HG03354 (cell line): Measurements from ENCODE around the gene SMAD3.
"Not testable (repeated sequence)": the region's sequence is repeated elsewhere in the genome, so short reads cannot be mapped to it uniquely, and the experiment has no call there.

Experiments
- ATAC-seq: cut with Tn5 transposase; IDR thresholded peaks from one replicate; pipeline ENCODE4 v1.9.1; 2021; ENCODE audit warnings: mild to moderate bottlenecking; ENCODE audit not compliant: unreplicated experiment, poor library complexity, severe bottlenecking

The SMAD3 gene

DNA sequence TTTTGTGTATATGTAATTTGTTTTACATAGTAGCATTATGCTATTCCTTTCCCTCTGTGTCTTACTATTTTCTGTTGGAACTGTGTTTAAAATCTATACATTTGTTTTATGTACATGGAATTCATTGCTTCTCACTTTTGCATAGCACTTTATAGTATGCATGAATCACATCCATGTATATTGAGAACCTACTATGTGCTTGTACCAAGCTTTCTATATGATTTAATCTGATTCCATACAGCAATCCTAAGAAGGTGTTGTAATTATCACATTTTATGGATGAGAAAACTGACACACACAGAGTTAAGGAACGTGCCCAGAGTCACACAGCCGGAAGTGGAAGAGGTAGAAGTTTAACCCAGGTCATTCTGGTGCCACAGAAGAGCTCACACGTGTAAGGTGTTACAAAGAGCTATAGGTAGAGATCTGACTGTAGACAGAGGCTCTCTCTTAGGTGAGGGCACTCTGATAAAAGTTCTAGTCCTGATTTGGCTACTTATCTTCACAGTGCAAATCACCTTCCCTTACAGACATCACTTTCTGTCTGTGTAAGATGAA is 3.5 kb upstream of the SMAD3 start:
- no peak for ATAC-seq

DNA sequence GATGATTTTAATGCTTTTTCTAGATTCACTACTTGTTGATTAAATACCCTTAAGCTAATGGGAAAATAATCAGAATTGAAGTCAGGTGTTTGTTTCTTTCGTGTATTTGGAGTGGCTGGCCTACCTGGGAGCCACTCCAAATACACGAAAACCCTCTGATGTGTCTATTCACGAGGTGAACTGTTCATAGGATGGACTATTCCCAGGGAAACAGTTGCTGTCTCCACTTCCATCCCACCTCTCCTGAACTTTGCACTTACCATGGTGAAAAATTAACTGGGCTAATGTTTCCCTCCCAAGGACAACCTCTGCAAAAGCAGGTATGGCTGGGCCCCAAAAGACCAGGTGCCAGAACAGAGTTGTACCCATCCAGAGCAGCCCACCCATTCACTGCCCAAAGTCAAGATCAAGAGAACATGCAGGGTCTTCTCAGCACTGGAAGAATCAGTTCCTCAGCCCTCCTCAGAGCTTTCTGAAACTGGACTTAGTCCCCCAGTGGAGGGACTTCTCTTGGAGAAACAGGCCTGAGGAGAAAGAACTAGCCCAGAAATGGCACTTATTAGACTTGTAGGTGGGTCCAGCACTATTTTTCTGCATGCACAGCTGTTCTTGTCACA is 2.9 kb upstream of the SMAD3 start:
- no peak for ATAC-seq

DNA sequence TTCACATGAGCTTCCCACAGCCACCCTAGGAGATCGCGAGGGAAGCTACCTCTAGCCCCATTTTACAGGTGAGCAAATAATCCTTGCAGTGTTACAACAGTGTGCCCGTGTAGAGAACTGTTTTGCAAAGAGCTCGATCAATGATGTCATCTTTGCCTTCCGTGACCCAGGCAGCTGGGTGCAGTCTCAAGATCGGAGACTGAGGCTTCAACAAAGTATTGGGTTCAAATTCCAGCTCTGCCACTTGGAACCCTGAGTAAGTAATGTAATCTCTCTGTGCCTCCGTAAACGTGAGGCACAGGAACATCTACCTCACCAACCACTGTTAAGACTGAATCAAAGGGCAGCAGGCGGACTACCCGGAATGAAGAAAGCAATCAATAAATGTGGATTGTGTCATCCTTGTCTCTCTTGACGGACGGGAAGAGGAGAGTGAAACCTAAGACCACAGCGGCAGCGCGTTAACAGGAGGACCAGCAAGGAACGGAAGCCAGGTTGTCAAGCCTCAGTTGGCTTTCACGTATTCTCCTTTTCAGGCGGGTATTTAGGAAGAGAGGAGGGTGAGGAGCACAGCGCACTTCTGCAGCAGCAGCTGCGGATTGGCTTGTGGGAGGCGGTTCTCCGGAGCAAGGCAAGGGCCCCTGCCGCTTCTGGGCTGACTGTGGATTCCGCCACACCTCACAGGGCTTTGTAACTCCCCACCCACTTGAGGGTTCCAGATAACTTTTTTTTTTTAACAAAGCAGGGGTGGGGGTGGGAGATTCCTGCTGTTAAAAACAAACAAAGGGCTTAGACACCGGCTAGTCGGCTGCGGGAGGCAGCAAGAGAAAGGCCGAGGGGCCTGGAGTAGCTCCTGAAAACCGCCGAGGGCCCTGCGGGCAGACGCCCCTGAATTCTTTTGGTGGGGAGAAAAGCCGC is 1.5 kb upstream of the SMAD3 start:
- no peak for ATAC-seq

DNA sequence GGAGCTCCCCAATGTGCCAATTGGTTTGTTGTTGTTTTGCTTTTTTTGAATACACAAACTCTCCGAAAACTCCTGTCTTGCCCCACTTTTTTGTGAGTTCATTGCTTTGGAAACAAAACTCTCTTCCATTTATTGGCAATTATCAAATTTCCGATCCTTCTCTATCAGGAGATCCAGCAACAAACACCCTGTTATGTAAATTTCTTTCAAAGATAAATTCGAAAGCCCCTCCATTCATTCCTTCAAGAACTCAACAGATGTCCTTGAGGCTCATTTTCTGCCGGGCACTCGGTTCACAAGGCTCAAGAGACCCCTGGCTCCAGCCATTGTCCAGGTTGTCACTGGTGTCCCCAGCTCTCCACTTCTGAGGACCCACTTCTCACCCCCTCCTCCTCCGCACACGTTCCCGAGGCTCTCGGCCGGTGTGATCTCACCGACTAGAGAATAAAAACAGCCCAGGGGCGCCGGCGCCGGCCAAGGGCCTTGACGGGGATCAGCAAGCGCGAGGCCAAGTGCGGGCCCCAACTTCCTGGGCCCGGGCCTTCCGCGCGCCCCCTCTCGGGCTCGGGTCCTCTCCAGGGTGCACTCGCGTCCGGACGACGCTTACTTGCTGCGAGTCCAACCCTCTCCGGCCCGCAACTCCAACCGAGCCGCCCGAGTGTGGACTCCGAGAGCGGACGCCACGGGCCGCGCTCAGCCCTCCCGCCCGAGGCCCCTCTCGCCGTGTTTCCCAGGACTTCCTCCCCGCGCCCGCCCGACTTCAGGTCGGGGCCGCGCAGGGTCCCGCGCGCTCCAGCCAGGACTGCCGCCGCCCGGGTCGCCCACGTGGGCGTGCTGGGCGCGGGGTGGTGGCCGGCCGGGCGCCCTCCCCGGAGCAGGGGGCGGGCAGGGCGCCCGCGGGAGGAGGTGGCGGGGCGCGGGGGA is 533 bp upstream of the SMAD3 start:
- ATAC-seq, result peak; percentile 24

DNA sequence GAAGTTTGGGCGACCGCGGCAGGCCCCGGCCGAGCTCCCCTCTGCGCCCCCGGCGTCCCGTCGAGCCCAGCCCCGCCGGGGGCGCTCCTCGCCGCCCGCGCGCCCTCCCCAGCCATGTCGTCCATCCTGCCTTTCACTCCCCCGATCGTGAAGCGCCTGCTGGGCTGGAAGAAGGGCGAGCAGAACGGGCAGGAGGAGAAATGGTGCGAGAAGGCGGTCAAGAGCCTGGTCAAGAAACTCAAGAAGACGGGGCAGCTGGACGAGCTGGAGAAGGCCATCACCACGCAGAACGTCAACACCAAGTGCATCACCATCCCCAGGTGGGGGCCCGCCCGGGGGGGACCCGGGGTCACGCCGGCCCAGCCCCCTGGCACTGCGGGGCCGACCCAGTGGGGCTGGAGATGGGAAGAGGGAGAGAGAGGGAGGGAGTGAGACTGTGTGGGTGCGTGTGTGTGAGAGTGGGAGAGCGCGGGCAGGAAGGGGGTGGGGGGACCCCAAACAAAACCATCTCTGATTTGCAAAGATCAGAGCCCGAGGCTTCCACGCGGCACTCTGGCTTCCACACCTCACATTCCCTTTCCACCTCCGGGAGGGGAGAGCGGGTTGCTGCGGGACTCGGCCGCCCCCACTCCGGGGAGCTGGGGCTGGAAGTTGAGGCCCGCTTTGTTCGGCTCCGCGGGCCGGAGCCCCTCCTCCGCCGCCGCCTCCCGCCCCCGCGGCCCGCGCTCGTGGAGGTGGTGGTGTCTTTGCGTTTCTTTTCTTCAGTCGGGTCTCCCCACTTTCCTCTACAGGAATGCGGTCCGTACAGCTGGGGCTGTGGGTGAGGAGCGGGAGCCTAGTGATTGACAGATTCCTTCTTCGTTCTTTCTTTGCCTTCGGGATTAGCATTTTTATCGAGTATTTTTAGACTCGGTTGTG is 898 bp downstream of the SMAD3 start:
- peak; percentile 4 for ATAC-seq

DNA sequence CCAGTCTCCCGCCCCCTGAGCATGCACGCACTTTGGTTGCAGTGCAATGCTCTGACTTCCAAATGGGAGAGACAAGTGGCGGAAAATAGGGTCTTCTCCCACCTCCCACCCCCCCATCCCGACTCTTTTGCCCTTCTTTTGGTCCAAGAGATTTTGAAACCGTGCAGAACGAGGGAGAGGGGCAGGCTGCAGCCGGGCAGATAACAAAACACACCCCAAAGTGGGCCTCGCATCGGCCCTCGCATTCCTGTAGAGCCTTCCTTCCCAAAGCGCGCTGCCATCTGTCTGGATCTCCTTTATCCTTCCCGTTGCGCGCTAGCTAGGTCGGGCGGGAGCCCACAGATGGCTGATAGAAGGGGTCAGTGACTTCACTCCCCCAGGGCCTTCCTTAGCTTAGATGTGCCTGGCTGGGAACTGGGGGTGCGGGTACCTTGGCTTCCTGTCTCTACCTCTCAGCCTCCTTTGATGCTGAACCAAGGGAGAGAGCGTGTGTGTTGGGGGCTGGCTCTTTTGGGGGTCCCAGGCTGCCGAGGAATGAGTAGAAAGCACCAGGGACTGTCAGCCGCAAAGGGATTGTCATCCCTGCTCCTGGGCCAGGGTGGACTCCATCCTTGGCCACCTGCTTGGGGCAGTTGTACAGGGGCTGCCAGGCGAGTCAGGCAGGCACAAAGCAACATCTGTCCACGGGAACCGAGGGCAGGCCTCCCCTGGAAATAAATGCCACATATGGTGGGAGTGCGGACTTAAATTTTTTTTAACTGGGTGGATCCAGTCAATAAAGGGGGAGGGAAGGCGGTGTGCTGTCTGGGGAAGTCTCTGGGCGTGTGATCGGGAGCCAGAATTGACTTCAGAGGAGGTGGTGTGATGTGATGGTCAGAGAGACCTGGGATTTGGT is 1.8 kb downstream of the SMAD3 start:
- no peak for ATAC-seq

DNA sequence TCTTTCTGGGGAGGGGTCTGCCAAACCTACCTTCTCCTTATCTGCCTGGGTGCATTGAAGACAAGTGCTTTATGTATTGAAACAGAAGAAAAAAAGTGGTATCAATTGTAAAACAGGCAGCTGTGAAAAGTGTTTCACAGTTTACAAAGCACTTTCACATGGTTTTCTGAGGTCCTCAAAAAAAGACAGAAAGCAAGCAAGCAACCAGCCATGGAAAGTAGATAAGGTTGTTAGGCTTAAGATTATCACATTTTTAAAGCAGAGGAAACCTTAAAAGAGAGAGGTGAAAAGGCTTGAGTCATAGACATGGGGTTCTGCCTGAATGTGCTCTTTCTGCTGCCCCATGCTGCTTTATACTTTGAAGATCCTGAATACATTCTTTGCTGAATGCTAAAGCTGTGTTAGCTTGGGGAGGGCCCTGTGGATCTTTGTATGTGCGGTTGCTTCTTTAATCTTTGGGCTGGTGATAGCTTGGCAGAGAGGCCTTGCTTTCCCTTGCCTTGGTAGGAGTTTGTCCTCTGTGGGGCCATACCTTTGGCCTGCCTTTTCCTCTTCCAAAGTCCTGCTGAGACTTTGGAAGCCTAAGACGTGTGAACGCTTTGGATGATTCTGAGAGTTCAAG is 2.6 kb downstream of the SMAD3 start:
- no peak for ATAC-seq

DNA sequence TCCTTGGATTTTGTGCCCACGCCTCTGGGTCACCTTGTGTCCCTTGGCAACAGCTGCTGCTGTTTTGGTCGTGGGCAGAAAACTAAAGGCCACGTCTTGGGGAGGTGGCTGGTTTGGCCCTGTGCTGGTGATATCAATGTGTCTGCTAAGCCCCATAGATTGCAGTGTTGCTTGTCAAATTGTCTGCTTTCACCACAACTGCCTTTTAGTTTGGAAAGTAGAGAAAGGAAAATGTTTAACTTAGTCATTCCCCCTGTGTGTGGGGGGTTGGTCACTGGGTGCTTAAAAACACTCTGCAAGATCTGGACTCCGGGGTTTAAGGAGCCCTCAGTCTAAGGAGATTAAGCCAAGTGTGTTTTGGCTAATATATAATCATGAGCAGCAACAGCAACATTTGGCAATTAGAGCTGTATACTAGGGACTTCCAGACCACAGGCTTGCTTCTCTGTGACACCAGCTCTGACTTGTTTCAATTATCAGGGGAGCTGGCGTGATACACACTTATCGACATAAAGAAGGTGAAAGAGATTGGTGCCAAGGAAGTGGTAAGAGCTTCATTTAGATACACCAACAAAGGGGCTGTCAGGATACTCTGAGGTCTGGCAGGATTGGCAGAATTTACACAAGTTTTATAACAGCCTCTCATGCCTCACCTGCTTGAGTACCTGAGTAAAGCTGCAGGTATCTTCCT is 3.5 kb downstream of the SMAD3 start:
- no peak for ATAC-seq

DNA sequence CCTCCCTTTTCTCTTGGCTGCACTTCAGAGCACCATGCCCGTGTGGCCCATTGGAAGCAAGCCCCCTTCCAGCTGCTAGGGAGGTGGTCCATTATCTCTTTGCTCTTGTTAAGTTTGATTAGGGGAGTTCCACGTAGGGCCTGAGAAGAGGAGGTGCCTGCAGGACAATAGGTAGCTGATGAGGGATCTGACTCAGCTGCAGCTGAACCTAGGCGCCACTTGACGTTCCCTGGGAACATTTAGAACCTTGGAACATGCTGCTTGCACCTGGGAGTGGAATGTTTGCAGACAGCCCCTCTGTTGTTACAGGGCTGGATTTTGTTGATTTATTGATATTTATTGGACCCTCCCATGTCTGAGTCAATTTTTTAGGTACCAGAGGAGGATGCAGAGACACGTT is 4.7 kb downstream of the SMAD3 start:
- no peak for ATAC-seq

DNA sequence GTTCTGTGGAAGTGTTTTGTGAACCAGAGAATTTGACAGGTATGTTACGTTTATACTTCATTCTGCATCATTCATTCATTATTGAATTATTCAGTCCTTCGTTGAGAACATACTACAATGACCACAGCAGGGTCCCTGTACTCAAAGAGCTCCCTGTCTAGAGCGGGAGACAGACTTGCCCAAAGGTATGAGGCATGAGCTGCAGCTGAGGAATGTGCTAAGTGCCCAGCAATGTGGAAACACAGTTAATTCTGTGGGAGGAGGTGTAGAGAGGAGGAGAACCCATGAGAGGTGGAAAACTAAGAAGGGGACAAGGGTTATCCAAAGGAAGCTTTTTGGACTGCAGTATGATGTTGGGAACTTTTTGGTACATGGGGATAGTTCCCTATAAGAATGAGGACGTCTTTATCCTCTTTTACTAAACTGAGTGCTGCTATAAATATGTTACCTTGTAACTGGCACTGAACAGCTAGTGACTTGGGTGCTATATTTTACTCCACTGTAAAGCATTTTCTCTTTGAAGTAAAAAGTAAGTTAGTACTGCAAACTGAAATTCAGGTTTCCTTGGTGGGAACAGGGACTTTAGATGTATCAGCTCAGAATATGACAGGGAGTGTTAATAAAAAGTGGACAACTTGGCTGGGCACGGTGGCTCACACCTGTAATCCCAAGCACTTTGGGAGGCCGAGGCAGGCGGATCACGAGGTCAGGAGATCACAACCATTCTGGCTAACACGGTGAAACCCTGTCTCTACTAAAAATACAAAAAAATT is 5.7 kb downstream of the SMAD3 start:
- no peak for ATAC-seq

DNA sequence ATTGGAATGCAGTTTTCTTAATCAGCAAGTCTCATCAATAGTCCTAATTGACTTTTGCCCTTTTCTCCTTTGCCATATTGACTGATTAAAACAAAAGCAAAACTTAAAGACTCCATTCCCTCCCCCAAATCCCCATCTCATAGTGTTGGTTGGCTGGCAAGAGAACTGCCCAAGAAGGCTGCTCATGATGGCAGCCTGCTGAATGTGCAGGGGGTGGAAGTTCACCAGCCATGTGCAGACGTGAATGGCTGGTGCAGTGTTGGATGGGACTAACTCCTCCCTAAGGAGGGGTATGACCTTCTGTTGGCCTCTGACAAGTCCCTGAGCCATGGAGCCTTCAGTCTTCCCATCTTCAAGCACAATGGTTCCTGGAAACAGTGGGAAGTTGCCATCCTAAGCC is 7.0 kb downstream of the SMAD3 start:
- no peak for ATAC-seq

DNA sequence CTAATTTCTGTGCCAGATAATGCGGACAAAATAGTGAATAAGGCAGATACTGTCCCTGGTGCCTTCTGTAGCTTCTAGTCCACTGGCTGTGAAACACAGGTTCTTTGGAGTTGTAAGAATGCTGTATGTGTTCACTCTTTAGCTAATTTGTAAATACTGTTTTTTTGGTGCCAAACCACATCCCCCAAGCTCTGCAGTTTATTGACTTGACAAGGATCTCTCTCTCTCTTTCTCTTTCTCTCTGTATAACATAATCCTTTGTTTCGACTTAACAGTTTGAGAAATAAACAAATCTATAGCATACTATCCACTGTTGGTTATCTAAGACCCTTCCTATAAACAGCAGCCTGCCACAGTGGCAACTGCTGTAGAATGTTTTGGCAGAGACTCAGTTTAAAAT is 7.6 kb downstream of the SMAD3 start:
- no peak for ATAC-seq

DNA sequence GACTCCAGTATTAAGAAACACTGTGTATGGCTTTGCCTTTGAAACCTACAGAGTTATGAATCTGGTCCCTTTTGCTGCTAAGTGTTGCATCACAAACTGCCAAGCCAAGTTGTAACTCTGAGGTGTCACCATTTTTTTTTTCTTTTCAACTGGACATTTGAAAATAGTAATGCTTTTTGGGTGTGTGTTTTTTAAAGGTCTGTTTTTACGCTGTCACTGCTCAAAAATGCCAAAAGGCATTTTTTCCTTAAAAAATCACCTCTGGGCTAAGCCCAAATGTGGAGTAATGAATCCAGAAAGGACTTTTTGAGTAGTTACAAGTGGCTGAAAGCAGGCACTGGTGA is 9.5 kb downstream of the SMAD3 start:
- no peak for ATAC-seq

DNA sequence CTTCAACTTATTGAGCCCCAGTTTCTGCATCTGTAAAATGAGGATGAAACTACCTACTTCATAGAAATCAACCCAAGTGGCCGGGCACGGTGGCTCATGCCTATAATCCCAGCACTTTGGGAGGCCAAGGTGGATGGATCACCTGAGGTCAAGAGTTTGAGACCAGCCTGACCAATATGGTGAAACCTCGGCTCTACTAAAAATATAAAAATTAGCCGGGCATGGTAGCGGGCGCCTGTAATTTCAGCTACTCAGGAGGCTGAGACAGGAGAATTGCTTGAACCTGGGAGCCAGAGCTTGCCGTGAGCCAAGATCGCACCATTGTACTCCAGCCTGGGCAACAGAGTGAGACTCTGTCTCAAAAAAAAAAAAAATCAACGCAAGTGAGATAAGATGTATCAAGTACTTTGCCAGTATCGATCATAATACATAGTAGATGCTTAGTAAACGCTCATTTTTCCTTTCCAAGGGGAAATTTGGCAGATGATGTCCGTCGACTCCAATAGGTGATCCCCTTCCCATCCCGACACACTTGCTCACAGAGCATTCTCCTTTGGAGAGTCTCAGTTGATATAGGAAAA is 10.2 kb downstream of the SMAD3 start:
- not testable (repeated sequence) for ATAC-seq

DNA sequence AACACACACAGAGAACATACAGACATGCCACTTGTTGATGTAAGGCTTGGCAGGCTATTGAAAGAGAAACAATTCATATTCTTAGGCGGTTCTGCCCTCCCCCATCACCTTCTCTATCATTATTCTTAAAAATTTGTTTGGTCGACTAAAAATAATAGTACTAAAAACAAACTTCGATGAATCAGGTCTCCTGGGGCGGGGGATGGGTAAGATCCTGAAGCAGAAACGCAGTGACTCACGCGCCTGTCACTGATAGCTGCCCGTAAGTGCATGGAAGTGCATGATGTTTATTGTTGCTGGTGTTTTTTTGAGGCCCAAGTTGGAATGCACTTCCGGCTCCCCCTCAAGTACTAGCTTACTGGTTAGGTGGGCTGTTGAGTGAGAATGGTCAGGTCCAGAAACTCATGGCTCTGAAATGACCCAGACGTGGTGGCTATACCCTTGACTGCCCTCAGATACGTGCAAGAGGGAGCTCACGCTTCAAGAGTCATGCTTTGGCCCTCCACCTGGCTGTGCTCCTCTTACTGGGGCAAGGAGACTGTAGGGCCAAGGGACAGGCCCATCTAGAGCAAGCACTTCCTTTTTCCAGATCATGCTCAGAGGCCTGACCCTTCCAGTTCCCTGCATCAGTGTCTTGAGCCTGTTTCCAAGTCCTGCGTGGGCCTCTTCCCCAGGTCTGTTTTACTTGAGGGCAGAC is 10.9 kb downstream of the SMAD3 start:
- ATAC-seq, result no peak
